DMS153 (cell line): ENCODE measurements around the gene HIPK2.
A peak's percentile ranks its signal among the peaks of the same experiment; 100 is the strongest.
"Not testable (repeated sequence)": the region's sequence is repeated elsewhere in the genome, so short reads cannot be mapped to it uniquely, and the experiment has no call there.

ENCODE experiments used
- DNase-seq: peaks from one replicate; lab custom pipeline; 2025; lab: John Stamatoyannopoulos, UW

HIPK2 gene

DNA sequence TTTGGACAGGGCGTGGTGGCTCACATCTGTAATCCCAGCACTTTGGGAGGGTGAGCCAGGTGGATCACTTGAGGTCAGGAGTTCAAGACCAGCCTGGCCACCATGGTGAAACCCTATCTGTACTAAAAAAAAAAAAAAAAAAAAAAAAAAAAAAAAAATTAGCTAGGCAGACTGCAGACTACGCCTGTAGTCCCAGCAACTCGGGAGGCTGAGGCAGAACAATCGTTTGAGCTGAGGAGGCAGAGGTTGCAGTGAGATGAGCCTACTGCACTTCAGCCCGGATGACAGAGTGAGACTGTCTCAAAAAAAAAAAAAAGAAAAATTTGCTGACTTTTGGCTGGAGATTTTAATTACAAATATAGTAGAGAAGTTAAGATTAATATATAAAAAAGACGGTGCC lies 104.0 kb downstream of the HIPK2 start:
- DNase-seq: no peak

- DNase-seq: no peak
Observed at GRCh38 chr7:139673230-139673629, 104.6 kb downstream of the HIPK2 start.

DNA sequence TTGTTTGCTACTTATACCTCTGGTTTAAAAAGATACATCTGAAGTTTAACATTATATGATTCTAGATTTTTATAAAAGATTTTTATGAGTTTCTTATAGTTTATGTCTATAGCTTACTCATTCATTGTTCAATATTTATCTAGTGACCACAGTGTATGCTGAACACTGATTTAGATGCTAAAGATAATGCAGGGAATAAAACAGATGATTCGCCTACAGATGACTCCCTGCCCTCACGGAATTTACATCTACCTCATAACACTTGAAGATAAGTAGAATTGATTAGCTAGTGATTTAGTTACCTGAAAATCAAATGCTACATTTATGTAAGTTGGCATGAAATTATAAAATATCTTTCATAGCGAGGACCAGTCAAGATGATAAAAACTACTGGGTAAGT lies 105.8 kb downstream of the HIPK2 start:
- no peak for DNase-seq

DNA sequence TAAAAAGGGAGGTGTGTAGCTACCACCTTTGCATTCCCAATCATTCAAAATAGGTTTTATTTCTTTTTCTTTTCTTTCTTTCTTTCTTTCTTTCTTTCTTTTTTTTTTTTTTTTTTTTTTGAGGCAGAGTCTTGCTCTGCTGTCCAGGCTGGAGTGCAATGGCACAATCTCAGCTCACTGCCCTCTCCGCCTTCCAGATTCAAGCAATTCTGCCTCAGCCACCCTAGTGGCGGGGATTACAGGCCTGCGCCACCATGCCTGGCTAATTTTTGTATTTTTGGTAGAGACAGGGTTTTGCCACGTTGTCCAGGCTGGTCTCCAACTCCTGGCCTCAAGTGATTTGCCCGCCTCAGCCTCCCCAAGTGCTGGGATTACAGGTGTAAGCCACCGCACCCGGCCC lies 107.1 kb downstream of the HIPK2 start:
- not testable (repeated sequence) for DNase-seq

DNA sequence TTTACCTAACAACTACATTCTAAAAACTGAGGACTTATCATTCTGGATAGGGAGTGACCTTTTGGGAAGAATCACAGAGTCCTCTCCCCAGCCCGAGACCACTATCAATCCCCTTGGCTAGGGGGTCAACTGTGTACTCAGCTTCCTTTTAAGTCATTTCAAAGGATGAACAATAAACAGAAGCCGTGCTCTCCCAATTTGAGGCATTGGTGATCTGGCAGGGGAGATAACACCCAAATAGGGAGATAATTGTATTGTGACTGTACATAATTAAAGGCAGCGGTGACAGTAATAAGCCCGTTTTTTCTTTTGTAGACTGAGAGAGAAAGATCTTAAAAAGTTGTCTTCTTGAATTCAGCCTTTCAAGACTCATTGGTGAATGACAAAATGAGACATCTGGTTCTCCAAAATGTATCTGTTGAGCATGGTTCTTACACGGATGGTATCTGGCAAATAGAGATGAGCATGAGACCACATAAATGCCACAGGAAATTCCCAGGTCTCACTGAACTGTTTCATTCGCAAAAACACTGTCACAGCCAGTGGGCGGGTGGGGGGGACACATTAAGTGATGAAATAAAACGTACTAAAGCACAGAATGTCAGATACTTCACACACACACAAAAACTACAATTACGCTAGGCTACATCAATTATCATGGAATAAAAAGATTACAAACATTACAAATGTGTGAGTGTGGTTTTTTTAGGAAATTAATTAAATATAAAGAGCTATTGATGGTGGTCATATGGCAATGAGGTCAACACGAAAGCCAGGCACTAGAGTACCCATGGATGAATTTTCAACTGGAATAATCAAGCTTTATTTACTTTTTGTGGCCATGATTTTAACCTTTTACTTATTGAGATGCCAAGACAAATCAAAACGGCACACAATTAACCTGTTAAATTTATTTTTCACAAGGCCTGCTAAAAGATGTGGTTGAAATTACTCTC lies 108.4 kb downstream of the HIPK2 start:
- no peak for DNase-seq

- no peak for DNase-seq
Observed at GRCh38 chr7:139667377-139667776, 110.4 kb downstream of the HIPK2 start.

DNA sequence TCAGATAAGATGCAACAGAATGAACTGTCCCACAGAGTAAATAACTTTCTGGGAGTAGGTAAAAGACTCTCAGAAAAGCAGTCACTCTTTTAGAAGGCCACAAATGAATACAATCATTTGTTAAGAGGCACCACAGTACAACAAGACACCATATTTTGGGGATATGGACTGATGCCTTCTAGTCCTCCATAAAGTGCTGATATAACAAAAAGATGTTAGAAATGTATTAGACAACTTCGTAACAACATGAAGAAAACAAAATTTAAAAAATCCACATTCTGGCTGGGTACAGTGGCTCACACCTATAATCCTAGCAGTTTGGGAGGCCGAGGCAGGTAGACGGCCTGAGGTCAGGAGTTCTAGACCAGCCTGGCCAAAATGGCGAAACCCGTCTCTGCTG lies 111.3 kb downstream of the HIPK2 start:
- no peak for DNase-seq

- no peak for DNase-seq
Observed at GRCh38 chr7:139664434-139664833, 113.4 kb downstream of the HIPK2 start.

DNA sequence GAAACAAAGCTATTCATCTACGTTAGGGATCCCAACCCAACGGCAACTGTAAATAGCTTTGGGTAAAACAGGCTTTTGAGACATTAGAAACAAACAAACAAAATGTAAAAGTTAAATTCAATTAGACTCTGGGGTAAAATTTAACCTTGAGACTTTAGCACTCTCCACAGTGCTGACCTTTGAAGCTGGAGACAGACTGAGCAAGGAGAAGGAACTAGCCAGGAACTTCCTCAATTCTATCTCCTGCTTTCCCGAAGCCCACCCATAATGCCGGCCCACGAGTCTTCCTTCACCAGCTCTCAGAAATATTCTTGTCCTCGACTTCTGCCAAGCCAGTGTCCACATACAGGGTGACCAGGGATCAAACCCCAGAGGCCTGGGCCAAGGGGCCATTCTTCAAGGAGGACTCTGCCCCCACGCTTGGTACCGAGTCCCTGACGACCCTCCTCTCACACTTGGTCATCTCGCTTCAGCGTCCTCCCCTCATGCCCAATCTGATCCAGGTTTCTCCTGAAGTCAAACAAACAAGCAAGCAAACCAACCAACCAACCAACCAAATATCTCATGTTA lies 114.1 kb downstream of the HIPK2 start:
- DNase-seq: no peak

DNA sequence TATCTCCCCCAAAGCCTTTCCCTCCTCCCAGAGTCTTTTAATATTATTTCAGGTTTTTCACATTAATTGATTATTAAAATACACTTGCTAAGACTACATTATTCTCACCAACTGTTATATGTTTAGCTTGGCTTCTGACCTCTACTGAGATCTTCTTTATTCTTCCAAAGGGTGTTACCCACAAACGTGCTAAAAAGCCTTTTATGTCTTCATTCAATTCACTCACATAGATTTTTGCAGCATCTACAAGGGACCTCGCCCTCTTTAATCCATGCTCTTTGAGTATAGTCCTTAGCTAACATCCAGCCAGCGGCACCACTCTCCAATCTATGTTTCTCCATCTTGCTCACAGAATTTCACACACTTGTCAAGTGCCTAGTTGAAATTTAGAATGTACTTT lies 115.9 kb downstream of the HIPK2 start:
- DNase-seq: no peak

DNA sequence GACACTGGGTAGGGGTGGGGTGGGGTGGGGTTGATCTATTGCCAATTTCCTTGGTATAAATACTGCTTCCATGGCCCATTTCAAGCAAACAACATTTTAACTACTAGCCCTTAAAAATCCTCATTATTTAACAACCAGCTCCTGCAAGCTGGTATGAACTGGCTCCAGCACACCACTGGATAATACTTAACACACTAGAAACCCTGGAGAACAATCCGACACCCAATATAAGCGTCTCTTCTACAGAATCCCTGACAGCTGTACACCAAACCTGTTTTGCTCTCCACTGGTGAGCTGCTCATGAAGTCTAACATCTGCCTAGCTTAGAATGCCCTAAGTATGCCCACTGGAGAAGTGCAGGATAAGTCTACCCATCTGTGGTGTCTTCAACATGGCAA lies 116.8 kb downstream of the HIPK2 start:
- no peak for DNase-seq

DNA sequence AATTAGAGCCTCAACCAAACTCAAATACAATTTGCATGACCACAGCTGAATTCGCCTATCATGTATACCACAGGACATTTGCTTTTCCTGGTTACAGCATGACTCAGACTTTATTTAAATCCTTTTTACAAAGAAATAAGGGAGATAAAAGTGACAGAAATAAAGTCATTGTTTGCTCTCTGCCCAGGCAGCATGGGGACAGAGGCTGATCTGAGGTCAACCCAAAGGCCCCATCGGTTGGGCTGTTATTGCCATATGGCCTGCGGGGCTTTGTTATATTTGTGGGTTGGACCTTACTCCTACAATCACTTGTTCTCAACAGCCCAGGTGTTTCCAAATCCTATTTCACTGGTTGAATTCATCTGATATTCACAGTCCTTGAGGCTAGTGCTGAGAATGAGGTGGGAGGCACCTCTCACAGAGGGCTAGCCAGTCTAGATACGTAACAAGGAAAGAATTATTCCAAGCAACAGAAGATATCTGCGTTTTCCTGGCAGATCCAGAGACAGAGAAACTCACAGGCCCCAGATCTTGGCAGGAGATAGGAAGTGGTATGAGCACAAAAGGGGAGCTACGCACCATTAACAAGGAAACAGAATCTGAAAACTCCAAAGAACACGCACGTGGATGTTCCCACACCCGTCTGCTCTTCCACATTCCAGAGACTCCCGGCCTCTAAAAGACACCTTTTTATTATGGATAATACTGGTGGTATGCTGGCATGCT lies 117.3 kb downstream of the HIPK2 start:
- DNase-seq: no peak

DNA sequence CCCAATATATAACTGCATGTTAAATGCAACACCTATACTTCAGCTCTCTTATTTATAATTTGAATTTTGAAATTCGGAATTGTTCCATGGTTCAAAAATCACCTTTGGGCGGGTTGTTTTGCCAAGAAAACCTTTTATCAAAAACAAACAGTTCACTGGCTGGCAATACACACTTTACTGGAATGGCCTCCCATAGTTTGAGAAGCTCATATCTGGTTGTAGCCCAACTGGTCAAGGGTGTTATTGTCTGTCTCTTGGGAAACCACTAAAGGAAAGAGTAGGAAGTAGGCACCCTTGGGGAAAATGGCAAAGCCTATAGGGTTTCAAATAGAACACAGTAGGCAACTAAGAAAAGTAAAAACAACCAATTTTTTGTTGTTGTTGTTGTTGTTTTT lies 117.9 kb downstream of the HIPK2 start:
- no peak for DNase-seq

- no peak for DNase-seq
Observed at GRCh38 chr7:139658908-139659675, 118.7 kb downstream of the HIPK2 start.

GRCh38 chr7:139658296-139658695 lies 119.5 kb downstream of the HIPK2 start:
- DNase-seq: no peak

DNA sequence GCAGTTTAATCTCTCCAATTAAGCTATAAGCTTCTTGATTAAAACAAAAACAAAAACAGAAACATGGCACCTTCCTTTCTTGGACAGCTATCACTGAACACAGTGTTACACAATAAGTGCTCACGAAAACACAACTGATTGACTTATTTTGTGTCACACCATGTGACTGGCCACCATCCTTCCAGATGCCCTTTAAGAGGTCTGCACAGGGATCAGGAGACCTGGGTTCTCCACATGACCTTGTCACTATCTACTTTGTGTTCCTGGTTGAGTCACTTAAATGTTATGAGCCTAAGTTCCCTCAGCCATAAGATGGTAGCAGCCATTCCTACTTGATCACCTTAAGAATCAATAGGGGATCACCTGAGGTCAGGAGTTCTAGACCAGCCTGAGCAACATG lies 120.1 kb downstream of the HIPK2 start:
- DNase-seq: no peak

DNA sequence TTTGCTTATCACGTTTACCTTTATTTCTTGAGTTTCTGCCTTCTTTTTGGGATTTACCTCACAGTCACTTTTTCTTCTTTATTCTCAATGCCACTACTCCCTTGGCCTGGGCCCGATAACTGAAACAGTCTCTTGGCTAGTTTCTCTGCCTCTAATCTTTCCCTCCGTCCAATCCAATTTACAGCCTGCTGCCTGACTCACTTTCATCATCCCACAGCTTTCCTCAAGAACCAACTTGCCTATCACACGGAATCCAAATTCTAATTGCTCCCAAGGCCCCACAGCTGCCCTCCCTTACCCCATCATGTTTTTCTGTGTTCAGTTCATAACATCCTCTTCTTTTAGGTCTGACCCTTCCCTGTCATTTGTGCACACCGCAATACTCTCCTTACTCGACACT lies 121.4 kb downstream of the HIPK2 start:
- no peak for DNase-seq

DNA sequence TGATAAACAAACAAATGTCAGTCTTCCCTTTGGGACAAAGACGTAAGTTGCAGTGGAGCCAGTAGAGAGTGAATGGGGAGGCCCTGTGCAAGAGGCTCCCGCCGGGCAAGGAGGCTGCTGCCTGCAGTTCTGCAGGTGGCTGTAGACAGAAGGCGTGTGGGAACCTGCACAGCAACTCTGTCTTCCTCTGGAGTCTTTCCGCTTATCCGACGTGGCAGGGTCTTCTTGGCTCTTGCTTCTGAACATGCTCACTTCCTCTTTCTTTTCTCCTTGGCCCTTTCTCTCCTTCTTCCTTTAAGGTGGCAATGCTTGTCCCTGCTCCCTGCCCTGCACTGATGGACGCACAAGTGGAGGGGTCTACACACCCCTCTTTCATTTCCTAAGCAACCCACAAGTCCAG lies 122.5 kb downstream of the HIPK2 start:
- DNase-seq: peak; percentile 30

DNA sequence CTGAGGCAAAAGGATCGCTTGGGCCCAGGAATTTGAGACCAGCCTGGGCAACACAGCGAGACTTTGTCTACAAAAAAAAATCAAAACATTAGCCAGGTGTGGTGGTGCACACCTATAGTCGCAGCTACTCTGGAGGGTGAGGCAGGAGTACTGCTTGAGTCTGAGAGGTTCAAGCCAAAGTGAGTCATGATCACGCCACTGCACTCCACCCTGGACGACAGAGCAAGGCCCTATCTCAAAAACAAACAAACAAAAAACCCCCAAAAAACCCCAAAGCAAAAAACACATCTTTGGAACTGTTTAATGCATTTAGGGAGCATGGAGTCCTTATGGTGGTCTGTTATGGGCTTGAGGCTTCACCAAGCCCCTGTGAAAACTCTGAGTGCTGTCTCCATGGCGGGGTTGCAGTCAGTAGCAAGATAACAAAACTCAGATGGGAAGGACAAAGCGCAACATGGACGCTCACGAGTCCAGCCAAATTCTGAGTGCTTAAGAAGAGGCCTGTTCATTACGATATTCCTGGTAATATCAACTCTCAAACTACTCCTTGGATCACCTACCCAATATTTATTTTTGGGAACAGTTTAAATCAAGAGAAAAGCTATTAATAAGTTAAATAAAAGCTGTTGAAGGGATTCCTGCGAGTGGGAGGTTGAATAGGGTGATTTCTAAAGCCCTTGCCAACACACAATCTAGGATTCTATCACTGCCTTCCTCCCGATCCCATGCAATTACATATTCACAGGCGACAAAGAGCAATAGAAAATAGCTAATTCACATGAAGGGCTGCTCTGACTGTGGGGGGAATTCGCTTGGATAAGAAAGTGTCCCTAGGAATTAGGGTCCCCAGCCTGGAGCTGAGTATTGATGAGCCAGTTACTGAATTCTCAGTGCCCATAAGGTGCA lies 123.3 kb downstream of the HIPK2 start:
- no peak for DNase-seq

DNA sequence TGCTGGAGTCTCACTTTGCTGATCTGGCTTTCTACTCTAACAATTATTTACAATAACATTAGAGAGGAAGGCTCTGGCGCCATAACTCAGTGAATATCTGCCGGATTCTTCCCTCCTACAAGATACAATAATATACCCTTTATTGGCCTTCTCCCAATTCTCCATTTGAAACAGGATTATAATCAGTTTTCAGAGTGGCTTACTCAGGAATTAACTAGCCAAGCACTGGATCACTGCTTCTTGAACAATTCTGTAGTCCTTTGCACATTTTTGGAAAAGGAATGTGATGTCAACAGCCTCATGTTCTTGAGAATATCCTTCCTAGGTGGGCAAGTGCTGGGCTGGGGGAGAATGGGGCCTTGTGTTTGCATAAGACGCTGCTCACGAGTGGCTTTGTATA lies 125.9 kb downstream of the HIPK2 start:
- DNase-seq: no peak

GRCh38 chr7:139651308-139651707 lies 126.5 kb downstream of the HIPK2 start:
- no peak for DNase-seq
